GM15510 (cell line): ENCODE results near the gene NIM1K.

Experiments used
- POLR2A ChIP-seq: IDR thresholded peaks from 3 replicates; pipeline ENCODE4 v1.6.1; 2011; ENCODE audit warnings: borderline replicate concordance; ENCODE audit not compliant: insufficient read length; ENCODE audit errors: extremely low read depth

NIM1K gene

DNA sequence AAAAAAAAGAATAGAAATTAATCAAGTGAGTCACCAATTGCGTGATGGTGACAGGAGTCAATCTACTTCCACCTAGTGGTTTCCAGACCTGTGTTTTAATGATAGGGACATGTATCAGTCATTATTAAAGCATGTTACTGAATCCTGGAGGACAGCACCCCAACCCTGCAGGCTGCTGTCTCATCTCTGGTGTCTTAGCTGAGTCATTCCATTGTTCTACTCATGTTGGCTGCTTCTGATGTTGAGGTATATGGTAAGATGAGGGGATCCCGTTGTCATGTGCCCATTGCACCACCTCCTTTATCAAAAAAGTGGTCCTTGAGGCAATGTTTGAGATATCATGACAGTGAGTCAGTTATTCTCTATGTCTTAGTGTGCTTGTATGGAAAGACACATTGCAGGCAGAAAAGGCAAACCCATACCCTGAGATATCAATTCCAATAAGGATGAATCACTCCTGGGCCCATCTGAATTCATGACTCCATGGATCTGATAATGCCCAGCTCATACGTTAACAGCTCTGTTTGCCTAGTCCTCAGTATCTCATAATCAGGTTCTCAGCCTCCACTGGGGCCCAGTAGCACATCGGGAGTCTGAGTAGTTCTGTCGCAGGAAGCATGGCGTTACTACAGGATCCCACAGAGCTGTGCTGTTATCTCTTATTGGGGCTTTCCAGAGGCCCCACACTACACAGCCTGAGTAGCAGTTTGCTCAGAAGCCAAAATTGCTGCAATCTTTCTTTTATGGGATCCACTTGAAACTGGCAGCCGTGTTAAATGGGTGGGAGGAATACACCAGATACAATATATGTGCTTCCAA is 90.0 kb downstream of the NIM1K start:
- TF ChIP-seq POLR2A, result no peak

GRCh38 chr5:43286623-43287022 is 94.6 kb downstream of the NIM1K start:
- TF ChIP-seq POLR2A, result no peak

- TF ChIP-seq POLR2A, result no peak
Measured at GRCh38 chr5:43287493-43287892, 95.5 kb downstream of the NIM1K start.

DNA sequence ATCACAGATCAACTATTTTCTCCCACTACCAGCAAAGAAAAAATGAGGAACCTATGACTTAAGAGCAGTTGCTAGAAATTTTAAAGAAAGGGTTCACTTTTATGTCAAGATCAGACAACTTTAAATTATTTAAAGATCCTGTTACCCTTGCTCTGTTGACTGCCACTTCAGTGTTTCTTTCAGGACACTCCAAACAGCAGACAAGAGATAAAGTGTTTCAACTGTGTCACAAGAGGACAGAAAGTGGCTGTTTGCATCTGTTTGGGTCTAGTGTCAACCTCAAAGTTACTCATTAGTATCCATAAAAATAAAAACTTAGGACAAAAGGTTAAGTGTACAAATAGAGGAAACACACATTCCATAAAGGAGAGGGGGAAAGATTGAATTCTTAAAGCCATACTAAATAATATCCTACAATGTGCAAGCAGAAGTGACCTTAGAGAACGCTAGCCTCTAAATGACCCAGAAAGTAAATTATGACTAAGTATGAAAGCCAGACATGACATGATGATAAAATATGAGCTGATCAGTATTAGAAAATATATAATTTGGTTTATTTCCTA is 96.3 kb downstream of the NIM1K start:
- no peak for TF ChIP-seq POLR2A

DNA sequence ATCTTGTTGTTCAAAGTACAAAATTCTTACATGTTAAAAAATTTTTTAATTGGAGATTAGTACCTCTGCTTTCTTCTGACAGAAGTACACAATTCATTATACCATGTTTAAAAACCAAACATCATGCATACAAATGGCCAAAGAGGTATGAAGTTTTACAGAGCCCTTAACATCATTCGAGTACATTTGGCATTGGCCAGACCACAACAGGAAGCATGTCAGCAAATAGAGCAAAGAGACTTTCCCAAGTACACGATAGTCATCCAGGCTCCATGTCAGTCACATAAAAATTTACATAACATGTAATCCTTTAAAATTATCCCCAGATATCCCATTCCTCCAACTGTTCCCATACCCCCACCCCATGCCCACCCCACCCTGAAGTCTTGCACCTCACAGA is 98.7 kb downstream of the NIM1K start:
- no peak for TF ChIP-seq POLR2A

- no peak for TF ChIP-seq POLR2A
Measured at GRCh38 chr5:43294226-43294625, 102.2 kb downstream of the NIM1K start.

DNA sequence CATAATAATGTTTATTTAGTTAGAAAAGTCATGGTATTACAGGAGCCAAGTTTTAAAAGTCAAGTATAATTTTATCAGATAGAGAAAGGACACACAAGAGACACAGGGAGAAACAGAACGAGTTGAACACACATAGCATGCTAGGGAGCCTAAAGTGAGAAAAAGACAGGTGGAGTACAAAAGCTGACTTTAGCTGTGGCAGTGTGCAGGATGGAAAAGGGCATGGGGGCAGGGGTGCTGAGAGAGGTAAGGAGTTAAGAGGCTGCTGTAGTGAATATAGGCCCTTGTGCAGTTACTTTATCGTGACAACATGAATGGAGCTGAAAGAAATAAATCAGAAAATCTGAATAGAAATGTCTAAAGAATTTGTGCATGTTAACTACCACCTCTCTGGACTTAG is 103.2 kb downstream of the NIM1K start:
- no peak for TF ChIP-seq POLR2A

GRCh38 chr5:43296835-43297234 is 104.8 kb downstream of the NIM1K start:
- no peak for TF ChIP-seq POLR2A

DNA sequence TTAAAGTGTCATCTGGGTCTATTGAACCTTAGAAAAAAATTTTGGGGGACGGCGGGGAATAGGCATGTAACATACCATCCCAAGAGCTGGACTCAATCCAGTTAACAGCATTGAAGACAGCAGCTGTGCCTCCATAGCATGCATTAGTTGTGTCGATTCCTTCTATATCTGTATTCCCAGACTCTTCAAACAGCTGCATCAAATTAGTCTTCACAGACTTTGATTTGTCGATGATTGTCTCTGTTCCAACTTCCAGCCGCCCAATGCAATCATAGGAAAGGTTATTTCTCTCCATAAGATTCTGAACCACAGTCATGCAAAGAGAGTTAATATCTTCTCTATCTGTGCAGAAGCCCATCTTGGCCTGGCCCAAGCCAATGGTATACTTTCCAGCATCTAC is 106.4 kb downstream of the NIM1K start:
- TF ChIP-seq POLR2A, result no peak

DNA sequence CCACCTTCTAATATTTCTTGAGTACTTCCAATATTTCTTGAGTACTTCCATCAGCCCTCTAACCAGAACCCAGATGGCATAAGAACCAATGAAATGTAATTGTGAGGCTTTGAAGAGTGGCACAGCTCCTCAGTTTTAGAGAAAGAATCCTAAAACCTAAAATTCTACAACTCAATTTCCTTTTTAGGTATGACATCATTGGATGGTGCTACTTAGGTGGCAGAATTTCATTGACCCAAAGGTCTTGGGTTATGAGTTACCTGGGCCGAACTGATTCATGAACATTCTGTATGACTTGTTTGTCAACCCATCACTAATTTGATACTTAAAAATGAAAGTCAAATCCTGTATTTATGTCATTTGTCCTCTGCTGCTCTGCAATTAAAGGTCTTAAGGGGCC is 108.1 kb downstream of the NIM1K start:
- TF ChIP-seq POLR2A, result no peak

- TF ChIP-seq POLR2A, result no peak
Measured at GRCh38 chr5:43301653-43302091, 109.6 kb downstream of the NIM1K start.

DNA sequence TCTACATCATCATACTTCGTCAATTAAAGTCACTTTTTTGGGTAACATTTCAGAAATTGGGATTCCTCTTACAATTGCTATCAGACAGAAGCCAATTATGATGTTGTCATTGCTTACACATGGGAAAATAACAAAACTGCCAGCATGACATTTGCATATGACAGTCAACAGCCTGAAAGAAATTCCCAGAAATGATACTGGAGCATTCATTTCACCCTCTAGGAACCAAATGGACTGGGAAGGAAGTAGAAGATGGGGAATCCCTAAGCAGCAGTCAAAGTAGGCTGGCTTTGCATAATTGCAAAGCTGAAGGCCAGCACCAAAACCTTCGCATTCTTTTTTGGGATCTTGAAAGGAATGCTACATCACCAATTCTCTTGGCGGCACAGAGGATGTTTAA is 110.5 kb downstream of the NIM1K start:
- TF ChIP-seq POLR2A, result no peak

DNA sequence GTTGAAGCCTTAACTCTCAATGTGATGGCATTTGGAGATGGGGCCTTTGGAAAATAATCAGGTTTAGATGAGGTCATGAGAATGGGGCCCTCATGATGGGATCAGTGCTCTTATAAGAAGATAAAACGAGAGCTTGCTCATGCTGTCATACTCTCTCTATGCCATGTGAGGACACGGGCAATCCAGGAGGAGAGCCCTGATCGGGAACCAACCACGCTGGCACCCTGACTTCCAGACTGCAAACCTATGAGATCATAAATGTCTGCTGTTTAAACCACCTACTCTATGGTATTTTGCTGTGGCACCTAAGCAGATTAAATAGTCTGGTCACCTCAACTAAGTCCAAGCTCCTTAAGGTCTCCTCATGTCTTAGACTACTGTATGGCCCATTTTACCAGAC is 111.2 kb downstream of the NIM1K start:
- TF ChIP-seq POLR2A, result no peak

DNA sequence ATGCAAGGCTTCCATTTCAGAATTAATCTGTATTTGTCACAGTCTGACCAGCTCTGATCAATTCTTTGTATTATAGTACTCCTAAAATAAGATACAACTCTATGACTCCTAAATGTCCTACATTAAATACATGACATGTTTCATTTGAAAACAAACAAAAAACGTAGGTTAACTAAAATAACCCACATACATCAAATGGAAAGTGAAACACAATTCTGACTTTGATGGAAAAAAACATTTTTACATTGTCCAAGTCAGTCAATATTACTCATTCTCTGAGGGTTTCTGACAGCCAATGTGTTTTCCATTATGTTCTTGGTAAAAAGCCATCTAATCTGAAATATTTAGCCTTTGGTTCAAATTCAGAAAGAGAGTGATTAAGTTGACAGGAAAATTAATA is 112.5 kb downstream of the NIM1K start:
- TF ChIP-seq POLR2A, result no peak

DNA sequence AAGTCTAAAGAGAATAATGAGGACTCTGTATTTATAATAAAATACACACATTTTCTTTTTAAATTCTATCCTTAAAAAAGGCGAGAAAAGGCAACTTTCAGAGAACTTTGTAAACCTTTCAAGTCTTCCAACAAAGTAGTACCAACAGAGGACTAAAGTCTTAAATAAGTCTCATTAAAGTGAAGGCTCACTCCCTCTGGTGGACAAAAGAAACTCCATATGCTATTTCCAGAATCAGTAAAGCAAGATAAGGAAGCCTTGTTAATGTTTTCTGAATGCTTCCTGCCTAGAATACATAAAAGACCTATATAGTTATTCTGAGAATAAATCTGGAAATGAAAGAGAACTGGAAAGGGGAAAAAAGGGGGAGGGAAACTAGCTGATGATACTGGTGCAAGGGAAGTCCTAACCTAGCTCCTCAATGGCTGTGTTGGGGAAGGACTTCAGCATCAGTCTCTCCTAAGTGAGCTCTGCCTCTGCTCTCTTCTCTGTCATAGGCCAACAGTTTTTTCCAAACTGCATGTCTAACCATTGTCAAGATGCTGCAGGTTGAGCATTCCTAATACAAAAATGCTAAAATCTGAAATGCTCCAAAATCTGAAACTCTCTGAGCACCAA is 114.0 kb downstream of the NIM1K start:
- no peak for TF ChIP-seq POLR2A

DNA sequence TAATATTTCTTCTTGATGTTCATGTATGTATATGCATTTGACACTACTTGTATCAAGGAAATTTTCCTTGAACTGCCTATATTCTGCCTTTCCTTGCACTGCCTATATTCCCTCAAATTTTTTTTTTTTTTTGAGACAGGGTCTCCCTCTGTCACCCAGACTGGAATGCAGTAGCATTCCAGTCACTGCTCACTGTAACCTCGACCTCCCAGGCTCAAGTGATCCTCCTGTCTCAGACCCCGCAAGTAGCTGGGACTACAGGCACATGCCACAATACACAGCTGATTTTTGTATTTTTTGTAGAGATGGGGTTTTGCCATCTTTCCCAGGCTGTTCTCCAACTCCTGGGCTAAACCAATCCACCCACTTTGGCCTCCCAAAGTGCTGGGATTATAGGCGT is 117.1 kb downstream of the NIM1K start:
- no peak for TF ChIP-seq POLR2A
